ENCODE data around the gene PRKAR1A.

DNA sequence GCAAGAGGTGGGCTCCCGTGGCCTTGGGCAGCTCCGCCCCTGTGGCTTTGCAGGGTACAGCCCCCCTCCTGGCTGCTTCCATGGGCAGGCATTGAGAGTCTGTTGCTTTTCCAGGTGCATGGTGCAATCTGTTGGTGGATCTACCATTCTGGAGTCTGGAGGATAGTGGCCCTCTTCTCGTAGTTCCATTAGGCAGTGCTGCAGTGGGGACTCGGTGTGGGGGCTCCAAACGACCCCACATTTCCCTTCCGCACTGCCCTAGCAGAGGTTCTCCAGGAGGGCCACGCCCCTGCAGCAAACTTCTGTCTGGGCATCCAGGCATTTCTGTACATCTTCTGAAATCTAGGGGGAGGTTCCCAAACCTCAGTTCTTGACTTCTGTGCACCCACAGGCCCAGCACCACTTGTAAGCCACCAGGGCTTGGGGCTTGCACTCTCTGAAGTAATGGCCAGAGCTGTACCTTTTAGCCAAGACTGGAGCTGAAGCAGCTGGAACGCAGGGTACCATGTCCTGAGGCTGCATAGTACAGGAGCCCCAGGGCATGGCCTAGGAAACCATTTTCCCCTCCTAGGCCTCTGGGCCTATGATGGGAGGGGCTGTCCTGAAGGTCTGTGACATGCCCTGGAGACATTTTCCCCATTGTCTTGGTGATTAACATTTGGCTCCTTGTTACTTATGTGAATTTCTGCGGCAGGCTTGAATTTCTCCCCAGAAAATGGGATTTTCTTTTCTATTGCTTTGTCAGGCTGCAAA, 6.0 kb downstream of the PRKAR1A start:
- TF ChIP-seq, protein P1, sequence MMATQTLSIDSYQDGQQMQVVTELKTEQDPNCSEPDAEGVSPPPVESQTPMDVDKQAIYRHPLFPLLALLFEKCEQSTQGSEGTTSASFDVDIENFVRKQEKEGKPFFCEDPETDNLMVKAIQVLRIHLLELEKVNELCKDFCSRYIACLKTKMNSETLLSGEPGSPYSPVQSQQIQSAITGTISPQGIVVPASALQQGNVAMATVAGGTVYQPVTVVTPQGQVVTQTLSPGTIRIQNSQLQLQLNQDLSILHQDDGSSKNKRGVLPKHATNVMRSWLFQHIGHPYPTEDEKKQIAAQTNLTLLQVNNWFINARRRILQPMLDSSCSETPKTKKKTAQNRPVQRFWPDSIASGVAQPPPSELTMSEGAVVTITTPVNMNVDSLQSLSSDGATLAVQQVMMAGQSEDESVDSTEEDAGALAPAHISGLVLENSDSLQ (IDR thresholded peaks at IDR 0.05): no peak
- TF ChIP-seq CTBP1 (IDR thresholded peaks at IDR 0.05; ENCODE audit: borderline replicate concordance) (no peak), BHLHE40 (IDR thresholded peaks at IDR 0.05; ENCODE audit: borderline replicate concordance) (no peak), TARDBP (IDR thresholded peaks at IDR 0.05) (no peak), SUZ12 (IDR thresholded peaks at IDR 0.05) (no peak), ELF4 (IDR thresholded peaks at IDR 0.05) (no peak), FOXM1 (IDR thresholded peaks at IDR 0.05; ENCODE audit: borderline replicate concordance) (no peak), FOXA1 (IDR thresholded peaks at IDR 0.05) (no peak), SP1 (IDR thresholded peaks at IDR 0.05) (no peak)
